ENCODE data around the gene FOXP2. TPM values are rescaled to one million over a fixed set of nuclear protein-coding genes. Genes with fewer than 3 reads are reported as not detected.

FOXP2 gene
- total and polyA plus RNA-seq, 2 donors (not counting 1 experiment from before 2014, with no cell fraction given), result not detected

- no peak overlapping the region for H3K27ac ChIP-seq (ENCODE audit: low read length in 2 of 2)
- H3K79me2 ChIP-seq (ENCODE audit: control insufficient read depth, insufficient read depth, low read length), result no peaks in the 10 kb centered on the region
- no peak for TF ChIP-seq EZH2 (IDR thresholded peaks at IDR 0.05; ENCODE audit: borderline replicate concordance, insufficient read depth, low read depth, low read length, poor library complexity, severe bottlenecking)
- TF ChIP-seq CTCF (IDR thresholded peaks at IDR 0.05), result no peak
- Mint-ChIP-seq H3K27ac (no peak overlapping the region), H3K4me1 (no peaks in the 10 kb centered on the region), H3K9me3 (ENCODE audit: insufficient read depth) (no peaks in the 10 kb centered on the region), H3K4me3 (no peak overlapping the region), H3K27me3 (no peaks in the 10 kb centered on the region)
- H4K20me1 ChIP-seq (ENCODE audit: control insufficient read depth, insufficient read depth, low read length, poor library complexity, severe bottlenecking), result no peaks in the 10 kb centered on the region
- no CpG with 5 or more reads among the region's 2 CpGs for WGBS (ENCODE audit: insufficient coverage)
- no peaks in the 10 kb centered on the region for H3K36me3 ChIP-seq (replicated peaks in 1 of 2; ENCODE audit: control extremely low read depth in 1 of 2, control insufficient read depth in 1 of 2, extremely low read depth in 1 of 2, insufficient read depth in 2 of 2, low read length in 1 of 2)
- H3K9me3 ChIP-seq (ENCODE audit: control extremely low read depth in 1 of 3, control insufficient read depth in 2 of 3, insufficient read depth in 1 of 3, low read length in 2 of 3), result no peaks in the 10 kb centered on the region
- no peaks in the 10 kb centered on the region for H3K27me3 ChIP-seq (replicated peaks in 1 of 4; ENCODE audit: control extremely low read depth in 1 of 4, control insufficient read depth in 3 of 4, insufficient read depth in 4 of 4, low read length in 3 of 4)
- CTCF ChIA-PET, result no interaction called here
- DNase-seq (no peak), ATAC-seq (ENCODE audit: low read depth) (no peak)
- POLR2A ChIA-PET, result no interaction called here
- H3K4me2 ChIP-seq (replicated peaks; ENCODE audit: low read depth, low read length, poor library complexity, severe bottlenecking), result no peak overlapping the region
- no peak overlapping the region for H3K9ac ChIP-seq (ENCODE audit: low read length)
- intact Hi-C loops (cut with micrococcal nuclease), result no loop called here
- no peaks in the 10 kb centered on the region for H3K4me1 ChIP-seq (ENCODE audit: control insufficient read depth in 2 of 2, insufficient read depth in 2 of 2, low read length in 2 of 2)
- H2AFZ ChIP-seq (ENCODE audit: insufficient read depth, low read depth, low read length, poor library complexity, severe bottlenecking), result no peak overlapping the region
- no peak overlapping the region for H3K4me3 ChIP-seq (ENCODE audit: control extremely low read depth in 1 of 5, extremely low read depth in 1 of 5, insufficient read depth in 1 of 5, low read depth in 2 of 5, low read length in 4 of 5)
These were observed 46.1 kb upstream of the FOXP2 start for GRCh38 chr7:114368492-114368891.

GRCh38 chr7:114369294-114369693 lies 45.3 kb upstream of the FOXP2 start:
- intact Hi-C loops (cut with micrococcal nuclease), result no loop called here
- ATAC-seq (ENCODE audit: low read depth), result no peak
- H3K27ac ChIP-seq (ENCODE audit: low read length in 2 of 2), result no peak overlapping the region

More at GRCh38 chr7:114369294-114369693, 45.3 kb upstream of the FOXP2 start:
- Histone ChIP-seq H3K36me3 (replicated peaks in 1 of 2; ENCODE audit: control extremely low read depth in 1 of 2, control insufficient read depth in 1 of 2, extremely low read depth in 1 of 2, insufficient read depth in 2 of 2, low read length in 1 of 2) (no peaks in the 10 kb centered on the region), H3K4me1 (ENCODE audit: control insufficient read depth in 2 of 2, insufficient read depth in 2 of 2, low read length in 2 of 2) (no peaks in the 10 kb centered on the region), H3K9me3 (ENCODE audit: control extremely low read depth in 1 of 3, control insufficient read depth in 2 of 3, insufficient read depth in 1 of 3, low read length in 2 of 3) (no peaks in the 10 kb centered on the region), H3K27me3 (replicated peaks in 1 of 4; ENCODE audit: control extremely low read depth in 1 of 4, control insufficient read depth in 3 of 4, insufficient read depth in 4 of 4, low read length in 3 of 4) (no peaks in the 10 kb centered on the region), H3K79me2 (ENCODE audit: control insufficient read depth, insufficient read depth, low read length) (no peaks in the 10 kb centered on the region), H4K20me1 (ENCODE audit: control insufficient read depth, insufficient read depth, low read length, poor library complexity, severe bottlenecking) (no peaks in the 10 kb centered on the region), H3K4me3 (ENCODE audit: control extremely low read depth in 1 of 5, extremely low read depth in 1 of 5, insufficient read depth in 1 of 5, low read depth in 2 of 5, low read length in 4 of 5) (no peak overlapping the region), H3K9ac (ENCODE audit: low read length) (no peak overlapping the region), H2AFZ (ENCODE audit: insufficient read depth, low read depth, low read length, poor library complexity, severe bottlenecking) (no peak overlapping the region), H3K4me2 (replicated peaks; ENCODE audit: low read depth, low read length, poor library complexity, severe bottlenecking) (no peak overlapping the region)
- POLR2A ChIA-PET, result no interaction called here
- 80% methylated on average over 1 of the region's 2 CpGs for WGBS (ENCODE audit: insufficient coverage)
- Mint-ChIP-seq H3K4me1 (no peaks in the 10 kb centered on the region), H3K4me3 (no peak overlapping the region), H3K9me3 (ENCODE audit: insufficient read depth) (no peaks in the 10 kb centered on the region), H3K27ac (no peak overlapping the region), H3K27me3 (no peaks in the 10 kb centered on the region)
- no peak for DNase-seq
- CTCF ChIA-PET, result no interaction called here
- no peak for TF ChIP-seq CTCF (IDR thresholded peaks at IDR 0.05)

Data from B cell (primary cell).